Effector memory CD4-positive, alpha-beta T cell (primary cell): ENCODE measurements around the gene COX20.
"Not testable (repeated sequence)": the region's sequence is repeated elsewhere in the genome, so short reads cannot be mapped to it uniquely, and the experiment has no call there.

Experiments
- DNase-seq, 3 donors: peaks; one replicate each; pipeline ENCODE4 v3.0.0-alpha.2; 2020
- H3K27ac ChIP-seq: 2 replicates; pipeline ENCODE4 v1.7.0; 2013; ENCODE audit warnings: mild to moderate bottlenecking, low read length, moderate library complexity; ENCODE audit not compliant: insufficient read depth, poor library complexity, severe bottlenecking
- H3K27me3 ChIP-seq: replicated peaks from 2 replicates; pipeline ENCODE4 v1.7.0; 2013; ENCODE audit warnings: mild to moderate bottlenecking, low read length; ENCODE audit not compliant: insufficient read depth, control insufficient read depth, poor library complexity, severe bottlenecking
- H3K36me3 ChIP-seq: 2 replicates; pipeline ENCODE4 v1.7.0; 2013; ENCODE audit warnings: mild to moderate bottlenecking, low read length, moderate library complexity; ENCODE audit not compliant: control insufficient read depth, insufficient read depth
- H3K4me1 ChIP-seq: 2 replicates; pipeline ENCODE4 v1.7.0; 2013; ENCODE audit warnings: low read length, mild to moderate bottlenecking; ENCODE audit not compliant: control insufficient read depth, insufficient read depth, poor library complexity, severe bottlenecking
- H3K4me3 ChIP-seq: 2 replicates; pipeline ENCODE4 v1.7.0; 2013; ENCODE audit warnings: low read length, low read depth, mild to moderate bottlenecking; ENCODE audit not compliant: insufficient read depth, poor library complexity, severe bottlenecking
- H3K9me3 ChIP-seq: 2 replicates; pipeline ENCODE4 v1.7.0; 2013; ENCODE audit warnings: mild to moderate bottlenecking, low read length, moderate library complexity; ENCODE audit not compliant: control insufficient read depth

The COX20 gene

DNA sequence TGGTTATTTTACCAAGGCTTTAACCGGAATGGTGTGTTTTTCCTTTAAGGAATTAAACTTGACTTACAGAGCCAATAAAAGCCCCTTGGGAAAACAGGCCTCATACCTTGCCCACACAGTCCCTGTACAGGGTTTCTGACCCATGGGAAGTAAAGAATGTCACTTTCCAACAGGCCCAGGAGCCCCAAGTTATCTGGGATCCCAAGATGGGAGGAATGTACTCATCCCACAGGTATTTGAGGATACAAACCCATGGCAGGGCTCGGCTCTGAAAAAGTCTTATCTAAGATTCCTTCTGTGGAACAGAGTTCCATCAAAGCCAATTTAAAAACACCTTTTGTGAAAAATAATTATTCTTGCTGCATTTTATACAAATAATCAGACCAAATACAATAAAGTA is 15.3 kb upstream of the COX20 start:
- DNase-seq = no peak
- Histone ChIP-seq H3K4me3 (no peak overlapping the region), H3K36me3 (no peaks in the 10 kb centered on the region), H3K27me3 (peaks cover 4% of the 10 kb centered on the region), H3K9me3 (no peaks in the 10 kb centered on the region), H3K27ac (no peak overlapping the region), H3K4me1 (no peaks in the 10 kb centered on the region)

DNA sequence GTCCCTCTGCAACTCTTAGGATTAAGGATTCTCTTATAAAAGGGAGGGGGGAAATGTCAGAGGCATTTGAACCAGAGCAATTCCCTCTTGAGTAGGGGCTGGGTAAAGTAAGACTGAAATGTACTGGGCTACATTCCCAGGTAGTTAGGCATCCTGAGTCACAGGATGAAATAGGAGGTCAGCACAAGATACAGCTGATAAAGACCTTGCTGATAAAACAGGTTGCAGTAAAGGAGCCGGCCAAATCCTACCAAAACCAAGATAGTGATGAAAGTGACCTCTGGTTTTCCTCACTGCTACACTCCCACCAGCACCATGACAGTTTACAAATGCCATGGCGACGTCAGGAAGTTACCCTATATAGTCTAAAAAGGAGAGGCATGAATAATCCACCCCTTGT is 14.3 kb upstream of the COX20 start:
- H3K27ac ChIP-seq = no peak overlapping the region
- no peak for DNase-seq

DNA sequence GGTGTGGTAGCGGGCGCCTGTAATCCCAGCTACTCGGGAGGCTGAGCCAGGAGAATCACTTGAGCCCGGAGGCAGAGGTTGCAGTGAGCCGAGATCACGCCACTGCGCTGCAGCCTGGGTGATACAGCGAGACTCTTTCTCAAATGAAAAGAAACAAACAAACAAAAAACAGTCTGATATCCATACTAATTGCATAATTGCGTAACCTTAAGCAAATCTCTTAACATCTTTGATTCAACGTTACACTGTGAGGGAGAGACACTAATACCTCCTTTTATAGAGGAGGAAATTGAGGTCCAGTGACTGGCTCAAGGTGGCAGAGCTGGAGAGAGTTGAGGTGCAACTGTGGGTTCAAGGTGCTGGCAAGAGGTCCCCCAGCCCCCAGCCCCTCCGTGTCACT is 12.6 kb upstream of the COX20 start:
- no peaks in the 10 kb centered on the region for H3K36me3 ChIP-seq
- DNase-seq = no peak
- no peaks in the 10 kb centered on the region for H3K9me3 ChIP-seq
- no peaks in the 10 kb centered on the region for H3K4me1 ChIP-seq
- no peak overlapping the region for H3K27ac ChIP-seq
- no peak overlapping the region for H3K4me3 ChIP-seq
- H3K27me3 ChIP-seq = peaks cover 4% of the 10 kb centered on the region

More for the DNA sequence above, 14.3 kb upstream of the COX20 start:
- H3K4me3 ChIP-seq = no peak overlapping the region
- no peaks in the 10 kb centered on the region for H3K4me1 ChIP-seq
- H3K36me3 ChIP-seq = no peaks in the 10 kb centered on the region
- H3K27me3 ChIP-seq = peaks cover 4% of the 10 kb centered on the region
- no peaks in the 10 kb centered on the region for H3K9me3 ChIP-seq

- Histone ChIP-seq H3K27me3 (no peaks in the 10 kb centered on the region), H3K9me3 (no peaks in the 10 kb centered on the region), H3K36me3 (no peaks in the 10 kb centered on the region), H3K27ac (no peak overlapping the region), H3K4me1 (no peaks in the 10 kb centered on the region), H3K4me3 (no peak overlapping the region)
- DNase-seq = no peak
These were observed 8.7 kb upstream of the COX20 start for GRCh38 chr1:244826712-244827111.

GRCh38 chr1:244830639-244831038 is 4.8 kb upstream of the COX20 start:
- no peak for DNase-seq
- Histone ChIP-seq H3K27ac (no peak overlapping the region), H3K4me3 (no peak overlapping the region), H3K4me1 (no peaks in the 10 kb centered on the region), H3K36me3 (no peaks in the 10 kb centered on the region), H3K9me3 (no peaks in the 10 kb centered on the region), H3K27me3 (no peaks in the 10 kb centered on the region)

DNA sequence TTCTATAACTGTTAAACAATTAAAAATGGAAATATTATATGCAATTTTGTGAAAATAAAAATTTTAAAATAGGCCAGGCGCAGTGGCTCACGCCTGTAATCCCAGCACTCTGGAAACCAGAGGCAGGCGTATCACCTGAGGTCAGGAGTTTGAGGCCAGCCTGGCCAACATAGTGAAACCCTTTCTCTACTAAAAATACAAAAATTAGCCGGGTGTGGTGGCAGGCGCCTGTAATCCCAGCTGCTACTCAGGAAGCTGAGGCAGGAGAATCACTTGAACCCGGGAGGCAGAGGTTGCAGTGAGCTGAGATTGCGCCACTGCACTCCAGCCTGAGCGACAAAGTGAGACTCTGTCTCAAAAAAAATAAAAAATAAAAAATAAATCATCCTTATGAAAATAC is 2.2 kb upstream of the COX20 start:
- Histone ChIP-seq H3K27ac (peak overlapping the region; percentile 99), H3K4me3 (peak overlapping the region; percentile 91)
- H3K36me3 ChIP-seq, H3K27me3 ChIP-seq, H3K9me3 ChIP-seq, H3K4me1 ChIP-seq, DNase-seq: not testable (repeated sequence)

- peak overlapping the region; percentile 99 for H3K27ac ChIP-seq
- peak overlapping the region; percentile 91 for H3K4me3 ChIP-seq
- peaks cover 10% of the 10 kb centered on the region for H3K4me1 ChIP-seq
- H3K27me3 ChIP-seq = no peaks in the 10 kb centered on the region
- peak; percentile 16 to 38 (median 32) for DNase-seq
- no peaks in the 10 kb centered on the region for H3K9me3 ChIP-seq
- H3K36me3 ChIP-seq = no peaks in the 10 kb centered on the region
These were observed 1.5 kb upstream of the COX20 start for GRCh38 chr1:244833734-244834542.

GRCh38 chr1:244834543-244835275 is 749 bp upstream of the COX20 start:
- Histone ChIP-seq H3K27me3 (no peaks in the 10 kb centered on the region), H3K36me3 (no peaks in the 10 kb centered on the region), H3K4me1 (peaks cover 10% of the 10 kb centered on the region), H3K27ac (peak overlapping the region; percentile 99), H3K9me3 (no peaks in the 10 kb centered on the region), H3K4me3 (peak overlapping the region; percentile 91)
- DNase-seq = peak; percentile 78 to 85 (median 85)

DNA sequence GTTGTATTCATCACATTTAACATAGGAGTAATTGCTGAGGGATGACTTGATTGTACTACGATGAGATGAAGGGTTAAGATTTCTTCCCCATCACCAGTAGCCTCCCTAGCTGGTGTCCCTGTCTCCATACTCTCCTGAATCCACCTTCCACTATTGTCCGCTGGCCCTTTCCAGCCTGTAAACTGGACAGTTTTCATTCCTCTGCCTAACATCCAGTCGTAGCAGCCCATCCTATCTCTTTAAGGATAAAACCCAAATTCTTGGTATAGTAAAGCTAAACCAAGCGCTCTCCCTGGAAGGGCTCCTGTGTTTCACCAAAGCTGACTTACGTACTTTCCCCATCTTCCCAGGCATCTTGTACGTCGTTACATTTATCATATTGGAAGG is 670 bp downstream of the COX20 start:
- Histone ChIP-seq H3K27ac (peak overlapping the region; percentile 99), H3K27me3 (no peaks in the 10 kb centered on the region), H3K36me3 (peaks cover 6% of the 10 kb centered on the region), H3K9me3 (no peaks in the 10 kb centered on the region), H3K4me3 (peak overlapping the region; percentile 91), H3K4me1 (peaks cover 10% of the 10 kb centered on the region)
- DNase-seq = no peak

DNA sequence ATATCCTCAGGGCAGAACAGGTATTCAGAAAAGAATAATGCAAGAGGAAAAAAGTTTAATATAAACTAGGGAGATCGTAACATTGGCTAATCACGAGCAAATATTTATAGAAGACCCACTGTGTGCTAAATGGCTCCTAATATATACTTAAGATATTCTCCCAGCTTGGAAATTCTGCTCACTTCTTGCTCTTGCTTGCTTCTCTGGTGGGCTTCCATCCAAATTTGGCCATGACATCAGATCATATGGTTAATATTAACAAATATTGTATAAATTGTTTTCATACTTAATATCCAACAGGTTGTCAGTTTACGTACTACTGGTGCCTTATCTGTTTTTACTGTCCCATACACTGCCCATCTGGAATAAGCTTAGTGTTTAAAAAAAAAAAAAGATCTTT is 1.1 kb downstream of the COX20 start:
- Histone ChIP-seq H3K4me3 (peak overlapping the region; percentile 91), H3K36me3 (peaks cover 10% of the 10 kb centered on the region), H3K4me1 (peaks cover 10% of the 10 kb centered on the region), H3K9me3 (no peaks in the 10 kb centered on the region), H3K27ac (peak overlapping the region; percentile 99), H3K27me3 (no peaks in the 10 kb centered on the region)
- DNase-seq = no peak
